HT-29 (cell line): ENCODE measurements around the gene PITPNB. TPM values are rescaled to one million over a fixed set of nuclear protein-coding genes. Genes with fewer than 3 reads are reported as not detected.

ENCODE experiments used
- DNase-seq: peaks from one replicate; pipeline ENCODE4 v3.0.0-alpha.2; 2015; ENCODE audit warnings: low spot score
- total RNA-seq: library from RNA; depleted of rRNA; stranded (reverse); fragments of >200 nt; shearing (Covaris generic); gene quantifications from 2 replicates; pipeline ENCODE4 v1.2.3, GENCODE V29; 2014; rRNA removed

Gene PITPNB
- 9.5 and 12.3 TPM in 2 replicates for total RNA-seq

DNA sequence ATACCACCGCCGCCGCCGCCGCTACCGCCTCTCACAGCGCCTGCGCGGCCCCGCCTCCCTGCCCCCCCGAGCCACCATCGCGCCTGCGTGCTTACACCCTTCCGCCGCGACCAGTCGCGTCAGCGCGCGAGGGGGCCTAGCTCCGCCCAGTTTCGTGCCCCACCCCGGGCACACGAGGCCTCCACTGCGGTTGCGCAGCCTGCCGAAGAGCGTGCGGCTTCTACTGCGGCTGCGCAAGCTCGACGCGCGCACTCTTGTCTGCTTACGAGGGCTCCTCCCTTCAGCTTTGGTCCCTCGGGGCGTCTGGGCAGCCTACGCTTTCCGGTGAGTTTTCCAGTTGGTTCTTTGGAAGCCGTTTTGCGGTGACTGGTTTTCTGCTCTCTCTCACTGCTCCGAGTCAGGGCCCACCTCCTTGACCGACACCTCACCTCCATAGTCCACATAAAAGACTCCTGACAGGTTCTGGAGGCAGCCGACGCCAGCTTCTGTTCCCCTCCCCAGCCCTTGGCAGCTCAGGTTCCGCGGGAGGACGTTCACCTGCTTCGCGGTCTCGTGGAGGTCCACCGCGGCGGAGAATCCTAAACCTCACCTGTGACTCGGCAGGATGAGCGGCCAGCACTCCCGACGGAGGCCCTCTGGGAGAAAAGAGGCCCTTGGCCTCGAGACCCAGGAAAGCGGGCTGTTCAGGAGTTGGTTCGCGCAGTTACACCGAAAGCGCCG, at the start of gene PITPNB:
PITPNB (minus strand) TSS at position 35 of the 720 bp plus-strand sequence. CDS start 65 bp downstream, outside the sequence.
- DNase-seq: peak; percentile 93

DNA sequence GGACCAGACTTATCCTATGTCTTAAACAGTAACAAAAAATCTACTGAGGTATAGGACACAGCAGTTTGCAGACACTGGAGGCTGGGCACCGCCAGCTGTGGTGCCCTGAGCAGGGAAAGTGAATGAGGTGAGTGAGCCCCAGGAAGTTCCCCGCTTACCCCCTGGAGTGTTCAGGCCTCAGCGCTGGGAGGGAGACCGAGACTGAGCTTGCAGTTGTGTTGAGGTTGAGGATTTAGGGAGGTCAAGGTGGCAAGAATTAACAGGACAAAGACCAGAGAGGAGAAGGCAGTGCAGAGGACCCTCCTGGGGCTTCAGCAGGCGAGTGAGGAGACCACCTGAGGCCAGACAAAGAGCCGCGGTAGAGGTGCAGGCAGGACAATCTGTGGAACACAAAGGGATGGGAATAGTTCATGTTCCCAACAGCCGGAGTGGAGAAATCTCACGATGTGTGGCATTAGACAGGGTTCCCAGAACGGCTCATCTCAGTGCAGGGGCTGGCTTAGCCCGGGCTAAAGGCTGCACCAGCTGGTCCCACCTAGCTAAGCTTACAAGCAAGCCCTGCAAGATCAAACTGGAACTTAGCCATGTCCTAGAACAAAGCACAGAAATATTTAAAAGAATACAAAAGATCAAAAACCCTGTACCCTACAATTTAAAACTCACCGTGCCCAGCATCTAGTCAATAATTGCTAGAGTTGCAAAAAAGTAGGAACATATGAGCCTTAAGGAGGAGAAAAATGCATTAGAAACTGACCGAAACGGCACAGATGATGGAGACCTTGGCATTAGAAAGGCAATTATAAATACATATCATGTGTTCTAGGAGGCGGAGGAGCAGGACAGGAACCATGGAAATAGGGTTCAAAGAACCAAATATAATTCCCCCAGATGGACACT, 47.4 kb upstream of the PITPNB start:
- DNase-seq: no peak

DNA sequence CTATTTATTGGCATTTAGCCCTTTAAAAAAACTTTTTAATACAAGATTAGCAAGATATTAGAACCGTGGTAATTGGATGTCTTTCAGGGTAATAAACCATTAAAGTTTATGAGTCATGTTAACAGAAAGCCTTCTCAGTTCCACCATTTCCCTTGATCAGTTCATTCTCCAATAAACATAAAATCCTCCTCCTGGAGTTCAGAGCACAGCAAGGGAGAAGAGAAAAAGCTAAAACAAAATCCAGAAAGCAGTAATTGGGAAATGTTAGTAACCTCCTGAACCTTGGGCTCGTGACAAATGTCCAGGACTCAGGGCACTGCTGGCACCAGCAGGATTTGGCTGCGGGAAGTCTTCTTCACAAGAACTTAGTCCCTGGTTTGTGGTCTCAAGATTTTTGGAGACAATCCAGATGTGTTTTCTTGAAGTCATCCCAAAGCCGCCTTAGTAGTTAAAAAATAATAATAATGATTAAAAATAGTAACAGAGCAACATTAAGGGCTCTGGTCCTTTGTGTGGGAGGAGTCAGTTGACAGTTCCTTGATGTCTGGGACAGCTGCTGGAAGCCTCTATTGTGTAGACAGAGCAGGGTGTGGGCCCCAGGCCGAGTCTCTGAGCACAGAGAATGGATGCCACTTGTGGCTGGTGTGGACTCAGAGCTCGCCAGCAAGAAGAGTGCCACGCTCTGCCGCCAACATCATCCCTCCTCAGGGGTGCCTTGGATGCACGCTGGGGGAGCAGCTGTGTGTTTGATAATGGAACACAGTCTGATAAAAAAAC, 43.4 kb upstream of the PITPNB start:
- DNase-seq: no peak

DNA sequence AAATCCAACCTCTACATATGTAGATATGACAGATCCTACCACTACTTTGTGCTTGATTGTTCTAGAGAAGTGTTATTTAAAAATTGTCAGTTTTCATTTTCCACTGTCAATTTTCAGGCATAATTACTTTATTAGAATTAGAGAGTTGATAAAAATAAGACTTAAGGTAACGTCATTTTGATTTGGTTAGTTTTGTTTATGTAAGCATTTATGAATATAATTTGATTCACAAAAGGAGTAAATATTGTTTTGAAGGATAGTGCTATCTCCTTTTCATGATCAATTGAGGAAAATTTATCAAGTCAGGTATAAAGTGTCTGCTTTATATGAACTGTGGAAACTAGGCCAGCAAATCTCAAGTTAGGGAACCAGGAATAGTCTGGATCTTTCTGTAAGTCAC, 42.6 kb upstream of the PITPNB start:
- no peak for DNase-seq

DNA sequence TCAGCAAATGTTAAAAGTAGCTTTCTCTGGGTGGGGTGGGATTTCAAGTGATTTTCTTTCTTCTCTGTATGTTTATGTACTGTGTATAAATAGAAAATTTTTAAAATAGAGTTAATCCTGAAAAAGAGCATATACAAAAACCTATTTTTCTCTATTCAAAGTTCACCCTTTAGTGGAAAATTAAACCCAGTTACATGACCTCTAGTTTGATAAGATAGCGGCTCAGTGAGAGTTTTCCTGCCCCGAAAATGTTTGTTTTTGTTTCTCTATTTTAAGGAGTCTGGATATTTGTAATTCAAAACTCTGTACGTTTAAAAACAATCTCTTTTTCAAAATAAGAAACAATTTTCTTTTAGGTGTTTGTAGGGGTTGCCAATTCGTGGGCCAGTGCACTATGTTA, 42.1 kb upstream of the PITPNB start:
- DNase-seq: no peak

DNA sequence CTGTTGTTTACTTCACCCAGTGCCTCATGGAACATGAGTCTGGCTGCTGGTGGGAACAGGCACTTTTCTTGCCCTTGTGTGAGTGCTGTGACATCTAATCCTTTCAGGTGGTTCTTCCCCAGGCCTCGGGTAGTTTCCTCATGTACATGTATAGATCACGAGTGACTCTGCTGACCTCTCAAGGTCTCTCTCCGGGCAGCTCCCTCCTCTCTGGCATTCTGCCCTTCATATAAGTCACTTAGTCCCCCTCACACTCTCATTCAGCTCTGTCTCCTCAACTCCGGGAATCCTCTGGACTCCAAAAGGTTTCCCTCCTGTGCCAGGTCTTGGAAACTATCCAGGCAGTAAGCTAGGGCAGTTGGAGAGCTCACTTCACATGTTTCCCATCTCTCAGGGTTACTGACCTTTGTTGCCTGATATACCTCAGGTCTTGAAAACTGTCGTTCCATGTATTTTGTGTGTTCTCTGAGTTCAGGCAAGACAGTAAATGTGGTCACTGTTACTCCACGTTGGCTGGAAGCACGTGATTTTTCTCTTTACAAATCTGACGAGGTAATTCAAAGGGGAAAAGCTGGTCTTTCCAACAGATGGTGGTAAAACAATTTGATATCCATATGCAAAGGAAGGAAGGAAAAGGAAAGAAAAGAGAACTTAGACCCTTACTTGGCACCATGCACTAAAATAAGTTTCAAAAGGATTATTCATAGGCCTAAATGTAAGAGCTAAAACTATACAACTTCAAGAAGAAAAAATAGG, 40.5 kb upstream of the PITPNB start:
- DNase-seq: no peak

DNA sequence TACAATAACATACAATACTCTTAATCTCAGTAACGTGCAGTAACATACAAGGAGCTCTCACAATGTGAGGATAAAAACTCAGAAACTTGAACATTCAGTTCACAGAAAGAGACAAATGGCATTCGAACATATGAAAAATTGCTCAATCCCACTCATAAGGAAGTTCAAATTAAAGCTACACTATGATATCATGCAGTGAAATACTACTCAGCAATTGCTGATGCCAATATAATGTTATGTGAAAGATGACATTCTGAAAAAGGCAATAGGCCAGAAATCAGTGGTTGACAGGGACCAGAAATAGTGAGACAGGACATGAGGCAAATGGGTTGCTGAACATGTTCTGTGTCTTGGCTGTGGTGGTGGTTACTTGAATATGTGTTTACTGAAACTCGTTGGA, 33.7 kb upstream of the PITPNB start:
- DNase-seq: no peak

DNA sequence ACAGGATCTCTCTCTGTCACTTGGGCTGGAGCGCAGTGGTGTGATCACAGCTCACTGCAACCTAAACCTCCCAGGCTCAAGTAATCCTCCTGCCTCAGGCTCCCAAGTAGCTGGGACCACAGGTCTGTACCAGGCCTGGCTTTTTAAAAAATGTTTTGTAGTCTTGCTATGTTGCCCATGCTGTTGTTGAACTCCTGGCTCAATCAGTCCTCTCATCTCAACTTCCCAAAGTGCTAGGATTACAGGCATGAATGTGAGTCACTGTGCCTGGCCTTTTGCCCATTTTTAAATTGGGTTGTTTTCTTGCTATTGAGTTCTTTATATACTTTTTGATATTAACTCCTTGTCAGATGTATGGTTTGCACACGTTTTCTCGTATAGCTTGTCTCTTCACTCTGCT, 33.0 kb upstream of the PITPNB start:
- no peak for DNase-seq

DNA sequence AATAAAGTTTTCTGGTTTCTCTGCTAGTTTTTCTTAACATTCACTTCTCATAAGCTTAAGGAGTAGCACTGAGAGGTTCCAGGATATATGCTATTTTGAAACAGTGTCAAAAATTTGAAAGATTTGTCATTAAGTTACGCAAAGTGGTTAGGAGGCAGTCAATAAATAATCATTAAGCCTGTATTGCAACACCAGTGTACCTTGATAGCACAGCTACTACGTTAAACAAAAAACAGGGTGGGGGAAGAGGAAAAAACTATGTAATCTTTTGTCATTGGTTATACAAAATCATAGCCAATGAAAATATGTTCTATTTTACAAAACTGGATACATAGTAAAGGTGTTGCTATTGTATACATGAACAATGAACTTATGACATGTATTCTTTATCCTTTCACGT, 30.4 kb upstream of the PITPNB start:
- no peak for DNase-seq

DNA sequence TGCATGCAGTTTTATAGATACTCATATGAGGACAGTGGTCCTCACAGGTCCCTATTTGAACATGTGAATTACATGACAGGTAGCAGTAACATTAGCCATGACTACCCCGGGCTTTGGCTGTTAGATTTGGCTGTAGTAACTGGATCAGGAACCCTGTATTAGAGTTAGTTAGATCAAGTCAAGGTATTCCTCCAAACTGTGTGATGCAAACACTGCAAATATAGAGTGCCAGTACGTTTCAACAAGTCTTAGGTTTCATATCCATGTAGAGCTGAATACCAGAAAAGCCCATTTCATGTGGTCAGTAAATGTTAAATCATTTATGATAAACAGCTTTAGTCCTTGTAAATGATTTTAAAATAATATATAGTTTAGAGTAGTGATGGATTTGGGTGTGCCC, 29.5 kb upstream of the PITPNB start:
- no peak for DNase-seq

DNA sequence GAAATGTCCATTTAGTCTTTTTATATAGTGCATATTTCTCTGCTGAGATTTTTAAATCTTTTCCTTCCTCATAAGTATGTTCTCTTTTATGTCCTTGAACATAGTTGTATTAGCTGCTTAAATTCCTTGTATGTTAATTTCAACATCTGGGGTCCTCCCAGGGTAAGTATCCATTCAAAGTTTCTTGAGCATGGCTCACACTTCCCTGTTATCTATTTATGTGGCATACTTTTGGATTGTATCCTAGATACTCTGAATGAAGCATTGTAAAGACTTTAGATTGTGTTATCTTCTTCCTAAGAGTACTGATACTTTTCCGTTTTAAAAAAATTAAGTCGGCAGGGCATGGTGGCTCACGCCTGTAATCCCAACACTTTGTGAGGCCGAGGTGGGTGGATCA, 28.4 kb upstream of the PITPNB start:
- DNase-seq: no peak

DNA sequence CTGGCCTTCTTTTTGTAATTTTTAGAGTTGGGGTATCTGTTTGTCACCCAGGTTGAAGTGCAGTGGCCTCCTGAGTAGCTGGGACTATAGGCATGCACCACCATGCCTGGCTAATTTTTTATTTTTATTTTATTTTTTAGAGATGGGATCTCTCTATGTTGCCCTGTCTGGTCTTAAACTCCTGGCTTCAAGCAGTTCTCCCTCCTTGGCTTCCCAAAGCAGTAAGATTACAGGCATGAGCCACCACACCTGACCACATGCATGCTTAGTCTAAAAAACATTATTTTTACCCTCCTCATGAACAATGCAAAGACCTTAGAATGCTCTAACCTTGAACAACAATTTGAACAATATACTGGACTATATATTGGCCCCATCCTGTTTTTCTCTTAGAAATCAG, 22.1 kb upstream of the PITPNB start:
- DNase-seq: no peak

DNA sequence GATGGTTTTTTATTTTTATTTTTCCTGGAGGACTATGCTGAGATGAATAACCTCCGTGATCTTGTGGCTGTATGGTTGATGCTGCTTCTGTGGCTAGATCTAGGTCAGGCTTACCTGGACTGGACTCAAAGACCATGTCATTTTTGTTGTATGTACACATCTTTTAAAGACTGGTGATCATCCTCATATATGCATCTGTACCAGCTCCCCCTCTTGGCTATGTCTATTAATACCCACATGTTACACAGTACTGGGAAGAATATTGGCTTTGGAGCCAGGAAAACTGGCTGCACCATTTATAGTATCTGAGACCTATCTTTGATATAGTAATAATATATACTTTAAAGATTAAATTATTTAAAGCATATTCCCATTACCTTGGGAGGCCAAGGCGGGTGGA, 18.4 kb upstream of the PITPNB start:
- DNase-seq: no peak

DNA sequence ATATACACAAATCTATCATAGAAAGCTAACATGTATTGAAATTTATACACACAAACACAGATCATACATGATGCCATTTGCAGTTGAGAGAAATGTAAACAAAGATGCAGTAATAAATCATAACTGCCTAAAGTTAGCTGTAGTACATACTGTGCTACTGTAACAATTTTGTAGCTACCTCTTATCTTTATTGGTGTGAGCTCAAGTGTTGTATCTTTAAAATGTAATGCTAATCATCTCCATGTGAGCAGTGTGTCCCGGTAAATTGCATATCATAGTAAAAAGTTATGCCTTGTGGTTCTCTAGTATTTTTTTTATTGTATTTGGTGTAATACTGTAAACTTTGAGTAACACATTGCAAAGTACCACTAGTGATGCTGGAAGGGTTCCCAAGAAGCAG, 16.8 kb upstream of the PITPNB start:
- no peak for DNase-seq

DNA sequence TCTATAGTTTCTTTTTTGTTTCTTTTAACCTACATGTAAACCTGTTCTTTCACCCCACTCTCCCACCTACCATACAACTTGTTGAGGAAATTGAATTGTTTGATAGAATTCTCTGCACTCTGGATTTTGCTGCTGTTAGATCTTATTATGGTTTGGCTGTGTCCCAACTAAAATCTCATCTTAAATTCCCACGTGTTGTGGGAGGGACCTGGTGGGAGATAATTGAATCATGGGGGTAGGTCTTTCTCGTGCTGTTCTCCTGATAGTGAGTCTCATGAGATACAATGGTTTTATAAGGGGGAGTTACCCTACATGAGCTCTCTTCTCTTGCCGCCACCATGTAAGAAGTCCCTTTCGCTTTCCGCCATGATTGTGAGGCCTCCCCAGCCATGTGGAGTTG, 15.0 kb upstream of the PITPNB start:
- DNase-seq: no peak

DNA sequence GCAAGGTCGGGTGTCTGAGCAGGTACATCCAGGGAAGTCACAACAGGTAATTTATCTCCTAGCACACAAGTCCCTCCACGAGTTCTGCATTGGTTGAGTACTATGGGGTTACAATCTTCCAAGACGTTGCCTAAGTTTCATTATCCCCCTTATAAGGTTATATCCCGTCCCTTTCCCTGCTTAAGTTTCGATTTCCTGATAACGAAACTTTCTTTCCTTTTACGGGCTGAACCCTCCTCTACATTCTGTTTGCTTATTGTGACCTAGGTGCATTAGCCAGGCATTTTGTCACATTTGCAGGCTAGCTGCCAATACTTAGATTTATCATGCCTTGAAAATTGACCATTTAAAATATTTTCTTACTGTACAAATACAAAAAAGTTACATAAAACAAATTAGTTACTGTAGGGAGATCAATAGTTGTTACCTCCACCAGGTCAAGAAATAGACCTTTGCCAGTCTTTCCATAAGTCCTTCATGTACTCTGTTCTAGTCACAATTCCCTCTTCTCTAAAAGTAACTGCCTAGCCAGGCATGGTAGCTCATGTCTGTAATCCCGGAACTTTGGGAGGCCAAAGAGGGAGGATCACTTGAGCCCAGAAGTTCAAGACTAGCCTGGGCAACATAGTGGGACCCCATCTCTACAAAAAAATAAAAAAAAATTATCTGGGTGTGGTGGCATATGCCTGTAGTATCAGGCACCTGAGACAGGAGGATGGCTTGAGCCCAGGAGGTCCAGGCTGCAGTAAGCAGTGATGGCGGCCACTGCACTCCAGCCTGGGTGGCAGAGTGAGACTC, 14.3 kb upstream of the PITPNB start:
- DNase-seq: peak; percentile 47

DNA sequence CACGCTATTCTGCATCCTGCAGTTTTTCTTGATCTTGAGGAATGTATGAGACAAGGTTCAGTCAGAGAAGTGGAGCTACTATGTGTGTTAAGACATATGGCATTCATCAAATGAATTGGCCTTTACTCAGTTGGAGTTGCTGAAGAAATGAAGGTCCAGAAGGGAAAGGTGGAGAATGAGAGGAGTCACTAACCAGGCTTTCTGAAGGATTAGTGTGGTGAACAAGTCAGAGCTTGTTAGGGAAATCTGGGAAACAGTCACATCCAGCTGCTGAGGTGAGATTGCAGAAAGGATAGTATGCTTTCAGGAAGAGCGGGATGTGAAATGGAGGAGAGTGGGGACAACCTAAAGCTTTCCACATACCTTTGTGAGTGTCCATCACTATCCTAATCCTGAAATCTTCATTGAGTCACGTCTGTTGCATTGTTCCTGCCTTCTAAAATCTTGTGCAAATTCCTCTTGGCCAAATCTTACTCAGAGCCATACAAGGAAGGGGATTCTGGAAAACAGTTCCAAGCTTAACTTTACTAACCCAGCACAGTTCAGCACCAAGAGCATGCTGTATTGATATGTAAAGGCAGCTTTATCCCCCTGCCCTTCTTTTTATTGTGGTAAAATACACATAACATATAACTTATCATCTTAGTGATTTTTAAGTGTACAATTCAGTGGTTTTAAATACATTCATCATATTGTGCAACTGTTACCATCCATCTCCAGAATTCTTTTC, 11.4 kb upstream of the PITPNB start:
- DNase-seq: no peak

DNA sequence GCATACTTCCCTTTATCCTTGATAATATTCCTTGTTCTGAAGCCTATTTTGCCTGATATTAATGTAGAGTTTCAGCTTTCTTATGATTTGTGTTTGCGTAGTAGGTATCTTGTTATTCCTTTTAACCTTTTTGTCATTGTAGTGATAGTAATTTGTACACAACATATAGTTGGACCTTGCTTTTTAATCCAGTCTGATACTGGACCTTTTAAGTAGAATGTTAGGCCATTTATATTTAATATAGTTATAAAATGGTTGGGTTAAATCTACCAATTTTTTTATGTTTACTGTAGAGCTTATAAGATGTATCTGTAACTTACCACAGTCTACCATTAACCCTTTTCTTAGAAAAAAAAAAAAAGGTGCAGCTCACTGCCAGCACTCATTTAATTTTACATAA, 8.6 kb upstream of the PITPNB start:
- DNase-seq: no peak

DNA sequence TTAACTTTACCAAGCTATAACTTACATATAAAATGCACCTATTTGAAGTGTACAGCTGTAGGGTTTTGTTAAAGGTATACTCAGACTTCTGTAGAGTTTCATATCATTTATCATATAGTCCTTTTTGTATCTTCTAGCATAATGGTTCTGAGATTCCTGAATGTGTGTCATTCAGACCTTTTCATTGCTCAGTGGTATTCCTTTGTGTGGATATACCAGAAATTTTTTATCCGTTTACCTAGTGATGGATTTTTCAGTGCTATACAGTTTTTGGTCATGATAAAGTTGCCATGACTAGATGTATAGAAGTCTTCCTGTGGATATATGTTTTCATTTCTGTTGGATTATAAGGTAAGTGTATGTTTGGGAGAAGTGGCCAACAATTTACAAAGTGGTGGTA, 6.3 kb upstream of the PITPNB start:
- no peak for DNase-seq
